CD4-positive, alpha-beta memory T cell (primary cell): ENCODE measurements around the gene CXXC4. TPM values are rescaled to one million over a fixed set of nuclear protein-coding genes. Genes with fewer than 3 reads are reported as not detected.
A peak's percentile ranks its signal among the peaks of the same experiment; 100 is the strongest.

Source experiments
- CTCF ChIA-PET: fragments of 350-600 bp; sonication (Branson Sonifier 250); formaldehyde crosslinking; loops from one replicate; lab custom pipeline; 2021; ENCODE audit warnings: inconsistent platforms; ENCODE audit not compliant: partially characterized antibody; lab: Charles Lee
- POLR2A ChIA-PET: fragments of 350-600 bp; sonication (Branson Sonifier 250); formaldehyde crosslinking; loops from one replicate; lab custom pipeline; 2021; ENCODE audit not compliant: partially characterized antibody; lab: Charles Lee
- DNase-seq, 5 donors: peaks; one replicate each; pipeline versions ENCODE4 v3.0.0 to v3.0.0-alpha.2; 2020 to 2022; ENCODE audit warnings: mixed read lengths in 1 of 5
- H3K27ac ChIP-seq: one replicate; pipeline ENCODE4 v1.7.0; 2013; ENCODE audit warnings: low read depth, low read length
- H3K27me3 ChIP-seq: 2 replicates; pipeline ENCODE4 v1.7.0; 2013; ENCODE audit warnings: mild to moderate bottlenecking, low read length, moderate library complexity; ENCODE audit not compliant: insufficient read depth
- H3K36me3 ChIP-seq: 2 replicates; pipeline ENCODE4 v1.7.0; 2013; ENCODE audit warnings: mild to moderate bottlenecking, low read length, moderate library complexity; ENCODE audit not compliant: insufficient read depth
- H3K4me1 ChIP-seq: 2 replicates; pipeline ENCODE4 v1.7.0; 2013; ENCODE audit warnings: mild to moderate bottlenecking, low read length, moderate library complexity; ENCODE audit not compliant: insufficient read depth
- H3K4me3 ChIP-seq, 2 donors: one replicate each; pipeline ENCODE4 v1.7.0; 2013; ENCODE audit warnings: low read length in 2 of 2, mild to moderate bottlenecking in 1 of 2
- H3K9me3 ChIP-seq, 2 donors: one replicate each; pipeline ENCODE4 v1.7.0; 2013; ENCODE audit warnings: low read length in 2 of 2, control low read depth in 1 of 2; ENCODE audit not compliant: control insufficient read depth in 1 of 2
- H3K27ac Mint-ChIP-seq, 7 donors: one replicate each; pipeline ENCODE4 v1.8.0; 2020 to 2021; ENCODE audit warnings: mixed read lengths in 7 of 7, mild to moderate bottlenecking in 6 of 7, inconsistent platforms in 3 of 7, moderate library complexity in 3 of 7
- H3K27me3 Mint-ChIP-seq, 2 donors: one replicate each; pipeline ENCODE4 v1.8.0; 2020 to 2021; ENCODE audit warnings: mixed read lengths in 2 of 2
- H3K36me3 Mint-ChIP-seq, 2 donors: one replicate each; pipeline ENCODE4 v1.8.0; 2020 to 2021; ENCODE audit warnings: mixed read lengths in 2 of 2, inconsistent platforms in 1 of 2, mild to moderate bottlenecking in 1 of 2
- H3K4me1 Mint-ChIP-seq, 4 donors: one replicate each; pipeline ENCODE4 v1.8.0; 2020 to 2021; ENCODE audit warnings: mixed read lengths in 4 of 4, mild to moderate bottlenecking in 1 of 4
- H3K4me3 Mint-ChIP-seq, 8 donors: one replicate each; pipeline ENCODE4 v1.8.0; 2020 to 2021; ENCODE audit warnings: mixed read lengths in 8 of 8, mild to moderate bottlenecking in 7 of 8, moderate library complexity in 6 of 8, inconsistent platforms in 3 of 8
- H3K9me3 Mint-ChIP-seq, 8 donors: one replicate each; pipeline ENCODE4 v1.8.0; 2020 to 2021; ENCODE audit warnings: mixed read lengths in 8 of 8, mild to moderate bottlenecking in 5 of 8, inconsistent platforms in 3 of 8, moderate library complexity in 1 of 8
- intact Hi-C: fragments of 100-400 bp; cut with micrococcal nuclease; formaldehyde crosslinking; loops from one replicate; pipeline ENCODE4 v1.15.1; 2023
- polyA plus RNA-seq, 2 donors: library from polyadenylated mRNA; unstranded; fragments of 300-500 nt; fragmentation: Illumina TruSeq; gene quantifications; one replicate each; pipeline ENCODE4 v1.2.3, GENCODE V29; 2021
- total RNA-seq, 2 experiments: library from RNA; stranded (reverse); gene quantifications; one replicate each; pipeline ENCODE4 v1.2.3, GENCODE V29; 2021

The CXXC4 gene
- total RNA-seq (under 1 TPM; 0.08 to 0.12 TPM), polyA plus RNA-seq (not detected)

DNA sequence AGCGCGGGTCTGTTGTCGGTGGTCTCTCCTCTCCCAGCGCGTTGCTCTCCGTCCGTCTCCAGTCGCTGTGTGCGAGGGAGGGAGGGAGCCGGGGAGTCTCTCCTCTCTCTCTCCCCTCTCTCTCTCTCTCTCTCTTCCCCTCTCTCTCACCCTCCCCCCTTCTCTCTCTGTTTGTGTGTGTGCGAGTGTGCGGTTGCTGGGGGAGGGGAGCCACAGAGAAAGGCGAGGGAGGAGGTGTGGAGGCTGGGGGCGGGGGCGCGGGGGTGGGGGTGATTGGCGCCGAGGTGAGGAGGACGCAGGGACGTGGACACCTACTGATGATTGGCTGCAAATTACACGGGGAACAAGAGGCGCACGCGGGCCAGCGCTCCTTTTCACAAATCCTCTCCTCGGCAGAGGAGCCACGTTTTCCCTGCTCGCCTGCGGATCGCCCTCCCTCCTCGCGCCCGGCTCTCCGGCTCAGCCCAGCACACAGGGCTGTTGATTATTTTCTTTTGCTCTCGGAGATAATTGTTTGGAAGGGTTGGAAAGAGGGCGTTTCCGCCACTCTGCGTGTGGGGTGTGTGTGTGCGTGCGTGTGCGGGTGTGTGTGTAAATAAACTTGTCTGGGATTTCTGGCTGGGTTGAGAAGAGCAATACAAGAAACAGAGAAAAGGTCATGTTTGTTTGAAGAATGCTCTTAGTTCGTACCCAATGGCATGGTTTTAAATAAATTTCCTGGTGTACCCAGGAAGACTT, at the start of gene CXXC4:
Gene CXXC4, minus strand, starts transcription at position 73 of the 738 bp plus-strand sequence. CDS start 3,092 bp downstream, outside the sequence.
- peak within 1 kb of the TSS in 6 of 7 donors; percentile 9 to 85 (median 50) for H3K27ac Mint-ChIP-seq
- intact Hi-C loops, result loop anchor here (10.0 kb wide), 1 partner anchor 980 kb away; the partner anchor contains the start of gene PPA2
- H3K27me3 ChIP-seq, result peaks cover 3% of the 10 kb centered on the region
- H3K27me3 Mint-ChIP-seq, result peaks cover 17 to 25% of the 10 kb centered on the region in 2 donors
- peaks cover 24% of the 10 kb centered on the region for H3K4me1 ChIP-seq
- H3K27ac ChIP-seq, result no peak within 1 kb of the TSS
- peak within 1 kb of the TSS; percentile 83 to 89 (median 85) for H3K4me3 Mint-ChIP-seq
- H3K36me3 Mint-ChIP-seq, result no peaks in the 10 kb centered on the region
- H3K4me3 ChIP-seq, result no peak within 1 kb of the TSS
- H3K36me3 ChIP-seq, result no peaks in the 10 kb centered on the region
- H3K9me3 ChIP-seq, result no peaks in the 10 kb centered on the region
- DNase-seq, result peak; percentile 28 to 50 (median 38)
- CTCF ChIA-PET, result no interaction called here
- peaks cover 17 to 47% (median 35%) of the 10 kb centered on the region in 4 donors for H3K4me1 Mint-ChIP-seq
- H3K9me3 Mint-ChIP-seq, result peaks cover 0 to 4% (median 0%) of the 10 kb centered on the region in 8 donors
- POLR2A ChIA-PET, result no interaction called here

DNA sequence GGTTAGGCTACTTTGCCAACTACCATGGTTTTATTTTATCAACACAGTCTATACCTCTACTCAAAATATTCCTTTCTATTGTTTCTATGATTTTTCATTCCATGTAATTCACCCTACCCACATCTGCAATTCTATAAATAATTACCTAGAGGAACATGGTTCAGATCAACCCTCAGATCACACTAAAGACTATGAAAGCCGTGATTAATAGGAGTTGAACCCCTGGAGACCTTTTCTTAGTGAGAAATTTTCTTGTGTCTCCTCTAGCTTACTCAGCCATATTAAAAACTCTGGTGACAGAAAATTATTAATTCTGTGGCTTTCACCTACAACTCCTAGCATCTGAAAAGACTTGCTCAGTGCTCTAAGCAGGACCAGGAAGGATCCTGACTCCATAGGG, 38.5 kb upstream of the CXXC4 start:
- intact Hi-C loops, result no loop called here
- Mint-ChIP-seq H3K27me3 (no peaks in the 10 kb centered on the region), H3K9me3 (peaks cover 0 to 10% (median 0%) of the 10 kb centered on the region in 8 donors), H3K4me3 (no peak overlapping the region), H3K27ac (no peak overlapping the region), H3K4me1 (no peaks in the 10 kb centered on the region), H3K36me3 (no peaks in the 10 kb centered on the region)
- H3K36me3 ChIP-seq, result no peaks in the 10 kb centered on the region
- DNase-seq, result no peak
- no peak overlapping the region for H3K27ac ChIP-seq
- no peak overlapping the region for H3K4me3 ChIP-seq
- H3K9me3 ChIP-seq, result no peaks in the 10 kb centered on the region
- POLR2A ChIA-PET, result no interaction called here
- no peaks in the 10 kb centered on the region for H3K4me1 ChIP-seq
- CTCF ChIA-PET, result no interaction called here
- no peaks in the 10 kb centered on the region for H3K27me3 ChIP-seq

DNA sequence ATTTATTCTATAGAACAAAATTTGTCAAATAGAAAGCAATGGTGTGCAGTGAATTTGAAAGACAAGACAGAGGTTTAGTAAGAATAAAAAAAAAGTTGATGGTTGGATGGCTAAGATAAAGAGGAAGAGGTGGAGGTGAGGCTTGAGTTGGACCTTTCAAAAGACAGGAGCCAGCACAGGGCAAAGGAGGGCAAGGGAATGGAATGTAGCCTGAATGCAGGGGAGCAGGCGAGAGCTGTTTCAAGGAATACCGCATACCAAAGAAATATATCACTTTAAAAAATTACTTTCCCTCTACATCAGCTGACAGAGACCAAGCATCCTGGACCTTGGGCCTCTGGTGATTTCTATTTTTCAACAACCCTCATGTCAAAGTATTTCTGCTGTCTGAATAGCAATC, 38.0 kb upstream of the CXXC4 start:
- POLR2A ChIA-PET, result no interaction called here
- no peaks in the 10 kb centered on the region for H3K36me3 ChIP-seq
- no peaks in the 10 kb centered on the region for H3K4me1 ChIP-seq
- Mint-ChIP-seq H3K4me3 (no peak overlapping the region), H3K27ac (no peak overlapping the region), H3K36me3 (no peaks in the 10 kb centered on the region), H3K4me1 (no peaks in the 10 kb centered on the region), H3K27me3 (no peaks in the 10 kb centered on the region), H3K9me3 (peaks cover 0 to 10% (median 0%) of the 10 kb centered on the region in 8 donors)
- H3K27me3 ChIP-seq, result no peaks in the 10 kb centered on the region
- no peak for DNase-seq
- CTCF ChIA-PET, result no interaction called here
- intact Hi-C loops, result no loop called here
- H3K4me3 ChIP-seq, result no peak overlapping the region
- no peaks in the 10 kb centered on the region for H3K9me3 ChIP-seq
- no peak overlapping the region for H3K27ac ChIP-seq

DNA sequence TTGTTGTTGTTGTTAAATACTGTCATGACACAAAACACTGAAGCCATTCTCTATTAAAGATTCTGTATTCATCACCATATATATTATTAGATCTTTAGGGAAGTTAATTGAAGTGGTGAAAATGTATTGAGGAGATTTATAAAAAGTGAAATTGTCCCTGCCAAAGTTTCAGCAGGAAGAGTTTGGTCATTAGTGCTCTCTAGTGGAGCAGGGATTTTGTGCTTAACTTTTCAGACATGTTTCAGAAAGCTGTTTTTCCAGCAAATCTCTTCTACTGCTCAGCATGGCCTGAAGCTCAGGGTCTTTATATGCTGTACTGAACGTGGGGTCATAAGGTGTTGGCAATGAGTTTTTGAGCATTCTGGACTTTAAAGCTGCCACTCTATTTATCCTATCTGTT, 36.7 kb upstream of the CXXC4 start:
- H3K27me3 ChIP-seq, result no peaks in the 10 kb centered on the region
- intact Hi-C loops, result no loop called here
- DNase-seq, result no peak
- no peak overlapping the region for H3K4me3 ChIP-seq
- H3K4me1 Mint-ChIP-seq, result no peaks in the 10 kb centered on the region
- H3K27ac Mint-ChIP-seq, result no peak overlapping the region
- CTCF ChIA-PET, result no interaction called here
- no peaks in the 10 kb centered on the region for H3K9me3 ChIP-seq
- H3K36me3 ChIP-seq, result no peaks in the 10 kb centered on the region
- no peaks in the 10 kb centered on the region for H3K27me3 Mint-ChIP-seq
- POLR2A ChIA-PET, result no interaction called here
- H3K36me3 Mint-ChIP-seq, result no peaks in the 10 kb centered on the region
- no peak overlapping the region for H3K27ac ChIP-seq
- H3K9me3 Mint-ChIP-seq, result peaks cover 0 to 10% (median 0%) of the 10 kb centered on the region in 8 donors
- no peaks in the 10 kb centered on the region for H3K4me1 ChIP-seq
- H3K4me3 Mint-ChIP-seq, result no peak overlapping the region

DNA sequence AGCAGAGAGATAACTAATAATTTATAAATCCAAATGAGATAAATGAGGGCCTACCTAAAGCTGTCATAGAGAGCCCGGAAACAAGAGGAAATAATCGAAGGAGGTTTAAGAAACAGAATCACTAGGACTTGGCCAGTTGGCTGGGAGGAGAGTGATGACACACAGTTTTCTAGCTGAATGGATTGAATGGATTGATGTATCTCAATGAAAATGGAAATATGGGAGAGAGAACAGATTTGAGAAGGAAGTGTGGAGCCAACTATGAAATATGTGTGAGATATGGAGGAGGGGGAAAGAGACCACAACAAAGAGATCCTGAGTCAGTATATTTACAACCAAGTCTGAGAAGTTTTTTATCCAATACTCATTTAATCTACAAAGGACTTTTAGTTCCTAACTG, 35.7 kb upstream of the CXXC4 start:
- ChIA-PET CTCF (no interaction called here), POLR2A (no interaction called here)
- H3K9me3 Mint-ChIP-seq, result peaks cover 0 to 2% (median 0%) of the 10 kb centered on the region in 8 donors
- H3K27me3 Mint-ChIP-seq, result no peaks in the 10 kb centered on the region
- Histone ChIP-seq H3K4me3 (no peak overlapping the region), H3K4me1 (no peaks in the 10 kb centered on the region), H3K9me3 (no peaks in the 10 kb centered on the region), H3K27me3 (no peaks in the 10 kb centered on the region), H3K36me3 (no peaks in the 10 kb centered on the region), H3K27ac (no peak overlapping the region)
- DNase-seq, result no peak
- no peak overlapping the region for H3K27ac Mint-ChIP-seq
- intact Hi-C loops, result no loop called here
- H3K4me1 Mint-ChIP-seq, result no peaks in the 10 kb centered on the region
- no peak overlapping the region for H3K4me3 Mint-ChIP-seq
- H3K36me3 Mint-ChIP-seq, result no peaks in the 10 kb centered on the region

DNA sequence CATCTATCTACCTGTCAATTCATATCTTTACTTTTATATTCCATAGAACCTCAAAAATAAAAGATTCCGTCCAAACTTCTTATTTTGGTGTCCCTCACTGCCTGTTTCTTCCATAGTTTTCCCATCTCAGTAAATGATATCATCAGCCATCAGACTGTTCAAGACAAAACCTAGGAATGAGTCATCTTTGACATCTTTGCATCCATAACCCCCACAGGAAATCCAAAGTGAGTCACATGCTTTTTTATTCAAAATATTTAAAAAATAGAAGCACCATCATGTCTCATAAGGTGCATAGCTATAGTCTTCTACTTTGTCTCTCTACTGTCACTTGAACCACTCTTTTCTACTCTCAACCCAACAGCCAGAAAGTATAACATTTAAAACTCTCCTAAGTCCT, 29.9 kb upstream of the CXXC4 start:
- intact Hi-C loops, result no loop called here
- no peak for DNase-seq
- ChIA-PET CTCF (interaction anchor here (1.1 kb wide), 1 partner anchor 10 kb away, joined by 3 read pairs; no protein-coding TSS in a partner anchor), POLR2A (no interaction called here)
- Histone ChIP-seq H3K27me3 (no peaks in the 10 kb centered on the region), H3K36me3 (no peaks in the 10 kb centered on the region), H3K27ac (no peak overlapping the region), H3K4me1 (no peaks in the 10 kb centered on the region), H3K9me3 (no peaks in the 10 kb centered on the region), H3K4me3 (no peak overlapping the region)
- H3K4me3 Mint-ChIP-seq, result no peak overlapping the region
- no peaks in the 10 kb centered on the region for H3K4me1 Mint-ChIP-seq
- H3K27me3 Mint-ChIP-seq, result no peaks in the 10 kb centered on the region
- H3K27ac Mint-ChIP-seq, result no peak overlapping the region
- H3K9me3 Mint-ChIP-seq, result peaks cover 0 to 2% (median 0%) of the 10 kb centered on the region in 8 donors
- H3K36me3 Mint-ChIP-seq, result no peaks in the 10 kb centered on the region

DNA sequence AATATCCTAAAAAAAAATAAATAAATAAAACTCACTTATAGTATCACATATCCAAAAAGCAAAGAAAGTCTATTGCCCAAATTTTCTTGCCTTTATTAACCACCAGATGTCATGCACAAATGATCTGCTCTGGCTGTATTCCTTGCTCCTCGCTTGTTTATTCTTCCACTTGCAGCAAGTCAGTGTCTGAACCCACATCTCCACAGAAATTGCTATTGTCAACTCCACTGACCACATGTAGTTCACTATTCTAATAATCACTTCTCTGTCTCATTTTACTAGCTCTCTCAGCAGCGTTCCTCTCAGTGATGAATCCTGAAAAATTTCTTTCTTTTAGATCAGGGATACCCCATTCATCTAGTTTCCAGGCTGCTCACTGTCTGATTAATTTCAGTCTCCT, 29.3 kb upstream of the CXXC4 start:
- Histone ChIP-seq H3K36me3 (no peaks in the 10 kb centered on the region), H3K27me3 (no peaks in the 10 kb centered on the region), H3K27ac (no peak overlapping the region), H3K9me3 (no peaks in the 10 kb centered on the region), H3K4me1 (no peaks in the 10 kb centered on the region), H3K4me3 (no peak overlapping the region)
- intact Hi-C loops, result no loop called here
- ChIA-PET CTCF (no interaction called here), POLR2A (no interaction called here)
- Mint-ChIP-seq H3K4me3 (no peak overlapping the region), H3K36me3 (no peaks in the 10 kb centered on the region), H3K4me1 (no peaks in the 10 kb centered on the region), H3K9me3 (peaks cover 0 to 2% (median 0%) of the 10 kb centered on the region in 8 donors), H3K27ac (no peak overlapping the region), H3K27me3 (no peaks in the 10 kb centered on the region)
- no peak for DNase-seq
